Vagina (tissue), 2 donors: ENCODE results near the gene CDH18. TPM values are rescaled to one million over a fixed set of nuclear protein-coding genes. Genes with fewer than 3 reads are reported as not detected.

ENCODE experiments used
- DNase-seq, 2 donors: peaks; one replicate each; pipeline ENCODE4 v3.0.0-alpha.2; 2017; ENCODE audit errors: extremely low spot score in 2 of 2
- H3K27ac ChIP-seq: fragments of 200-600 bp; sonication (generic); one replicate; pipeline ENCODE4 v1.5.1; 2019
- H3K27me3 ChIP-seq: fragments of 200-600 bp; sonication (generic); one replicate; pipeline ENCODE4 v1.5.1; 2019
- H3K36me3 ChIP-seq, 2 donors: fragments of 200-600 bp; sonication (generic); one replicate each; pipeline ENCODE4 v1.5.1; 2017 to 2019
- H3K4me1 ChIP-seq: fragments of 200-600 bp; sonication (generic); one replicate; pipeline ENCODE4 v1.5.1; 2019
- H3K4me3 ChIP-seq, 2 donors: fragments of 200-600 bp; sonication (generic); 1 replicate in 1 of 2; 2 replicates in 1 of 2; pipeline ENCODE4 v1.5.1; 2016 to 2019
- H3K9me3 ChIP-seq: fragments of 200-600 bp; sonication (generic); one replicate; pipeline ENCODE4 v1.5.1; 2019
- CTCF ChIP-seq, 3 experiments: fragments of 450-650 bp in 2 of 3; fragments of 200-600 bp in 1 of 3; sonication (generic) in 1 of 3; IDR thresholded peaks; one replicate each; pipeline ENCODE4 v1.5.1; 2017 to 2019; ENCODE audit warnings: antibody characterized with exemption in 3 of 3, mild to moderate bottlenecking in 2 of 3, moderate library complexity in 2 of 3
- POLR2A ChIP-seq, 2 donors: fragments of 450-650 bp; IDR thresholded peaks; one replicate each; pipeline ENCODE4 v1.6.1; 2017; ENCODE audit warnings: antibody characterized with exemption in 2 of 2, mild to moderate bottlenecking in 2 of 2, moderate library complexity in 2 of 2
- POLR2AphosphoS5 ChIP-seq, 2 donors: sonication (generic); formaldehyde crosslinking; IDR thresholded peaks; one replicate each; pipeline ENCODE4 v1.9.0; 2017; ENCODE audit warnings: antibody characterized with exemption in 2 of 2, mild to moderate bottlenecking in 2 of 2, low read depth in 1 of 2; ENCODE audit not compliant: insufficient read depth in 1 of 2
- intact Hi-C: fragments of 100-400 bp; cut with DNase I; formaldehyde crosslinking; loops from one replicate; pipeline ENCODE4 v1.15.1; 2023
- total RNA-seq: library from RNA; depleted of rRNA; stranded (reverse); fragments of >200 nt; gene quantifications from one replicate; pipeline ENCODE4 v1.2.3, GENCODE V29; 2016

CDH18 gene
- total RNA-seq, 1 donor from 2014 or later = not detected

DNA sequence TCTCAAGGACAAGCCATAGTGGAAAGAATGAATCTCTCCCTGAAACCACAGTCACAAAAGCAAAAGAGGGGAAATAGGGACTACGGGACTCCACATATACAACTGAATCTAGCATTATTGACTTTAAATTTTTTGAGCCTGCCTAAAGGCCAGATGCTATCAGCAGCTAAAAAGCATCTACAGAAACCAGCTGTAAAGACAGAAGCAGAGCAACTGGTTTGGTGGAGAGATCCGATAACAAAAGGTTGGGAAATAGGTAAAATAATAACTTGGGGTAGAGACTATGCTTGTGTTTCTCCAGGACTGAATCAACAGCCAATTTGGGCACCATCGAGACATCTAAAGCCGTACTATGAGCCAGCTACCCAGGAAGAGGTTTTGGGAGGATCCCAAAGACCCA, 281.2 kb downstream of the CDH18 start:
- H3K9me3 ChIP-seq = no peaks in the 10 kb centered on the region
- H3K36me3 ChIP-seq = no peaks in the 10 kb centered on the region
- no peak overlapping the region for H3K27ac ChIP-seq
- H3K4me1 ChIP-seq = no peaks in the 10 kb centered on the region
- H3K4me3 ChIP-seq = no peak overlapping the region
- DNase-seq = no peak
- TF ChIP-seq POLR2AphosphoS5 (IDR thresholded peaks at IDR 0.05; ENCODE audit: insufficient read depth in 1 of 2, low read depth in 1 of 2) (no peak), POLR2A (IDR thresholded peaks at IDR 0.05) (no peak), CTCF (IDR thresholded peaks at IDR 0.05) (no peak)
- intact Hi-C loops = no loop called here
- H3K27me3 ChIP-seq = no peaks in the 10 kb centered on the region

- H3K4me1 ChIP-seq = no peaks in the 10 kb centered on the region
- H3K36me3 ChIP-seq = no peaks in the 10 kb centered on the region
- no peak overlapping the region for H3K27ac ChIP-seq
- H3K9me3 ChIP-seq = no peaks in the 10 kb centered on the region
- TF ChIP-seq POLR2A (IDR thresholded peaks at IDR 0.05) (no peak), POLR2AphosphoS5 (IDR thresholded peaks at IDR 0.05; ENCODE audit: insufficient read depth in 1 of 2, low read depth in 1 of 2) (no peak), CTCF (IDR thresholded peaks at IDR 0.05) (no peak)
- H3K27me3 ChIP-seq = no peaks in the 10 kb centered on the region
- no peak overlapping the region for H3K4me3 ChIP-seq
- intact Hi-C loops = no loop called here
- no peak for DNase-seq
Measured at GRCh38 chr5:19701731-19702130, 286.3 kb downstream of the CDH18 start.

GRCh38 chr5:19694949-19695611, 292.9 kb downstream of the CDH18 start:
- intact Hi-C loops = no loop called here
- no peaks in the 10 kb centered on the region for H3K4me1 ChIP-seq
- no peak overlapping the region for H3K4me3 ChIP-seq
- no peaks in the 10 kb centered on the region for H3K36me3 ChIP-seq
- H3K9me3 ChIP-seq = no peaks in the 10 kb centered on the region
- TF ChIP-seq CTCF (IDR thresholded peaks at IDR 0.05) (no peak), POLR2AphosphoS5 (IDR thresholded peaks at IDR 0.05; ENCODE audit: insufficient read depth in 1 of 2, low read depth in 1 of 2) (no peak), POLR2A (IDR thresholded peaks at IDR 0.05) (no peak)
- DNase-seq = no peak
- H3K27me3 ChIP-seq = no peaks in the 10 kb centered on the region
- no peak overlapping the region for H3K27ac ChIP-seq

GRCh38 chr5:19690978-19691377, 297.0 kb downstream of the CDH18 start:
- intact Hi-C loops = no loop called here
- no peak for DNase-seq
- Histone ChIP-seq H3K4me1 (no peaks in the 10 kb centered on the region), H3K9me3 (no peaks in the 10 kb centered on the region), H3K27me3 (no peaks in the 10 kb centered on the region), H3K4me3 (no peak overlapping the region), H3K36me3 (no peaks in the 10 kb centered on the region), H3K27ac (no peak overlapping the region)
- TF ChIP-seq CTCF (IDR thresholded peaks at IDR 0.05) = no peak
- no peak for TF ChIP-seq POLR2A (IDR thresholded peaks at IDR 0.05)
- no peak for TF ChIP-seq POLR2AphosphoS5 (IDR thresholded peaks at IDR 0.05; ENCODE audit: insufficient read depth in 1 of 2, low read depth in 1 of 2)

- H3K27ac ChIP-seq = no peak overlapping the region
- H3K27me3 ChIP-seq = no peaks in the 10 kb centered on the region
- TF ChIP-seq CTCF (IDR thresholded peaks at IDR 0.05) (no peak), POLR2A (IDR thresholded peaks at IDR 0.05) (no peak), POLR2AphosphoS5 (IDR thresholded peaks at IDR 0.05; ENCODE audit: insufficient read depth in 1 of 2, low read depth in 1 of 2) (no peak)
- H3K9me3 ChIP-seq = no peaks in the 10 kb centered on the region
- intact Hi-C loops = no loop called here
- no peak overlapping the region for H3K4me3 ChIP-seq
- H3K36me3 ChIP-seq = no peaks in the 10 kb centered on the region
- H3K4me1 ChIP-seq = no peaks in the 10 kb centered on the region
- DNase-seq = no peak
Measured at GRCh38 chr5:19685473-19685872, 302.5 kb downstream of the CDH18 start.
